ENCODE data around the gene PCBP3. TPM values are rescaled to one million over a fixed set of nuclear protein-coding genes. Genes with fewer than 3 reads are reported as not detected.

Gene PCBP3
- total RNA-seq, 8 experiments from 2014 or later: 2.5 to 20.9 (median 10.0) TPM

GRCh38 chr21:45920824-45921600 is 277.5 kb downstream of the PCBP3 start:
- WGBS, 10 experiments: 25 to 100% (median 94%) methylated on average over 2 to 8 of the region's 8 CpGs
- ATAC-seq (replicated peaks in 6 of 8): peak in 3 of 8 experiments; percentile 27 to 38 (median 34)
- Histone ChIP-seq H3K27ac (no peak overlapping the region), H3K4me1 (replicated peaks in 1 of 2) (peaks cover 0 to 5% of the 10 kb centered on the region in 2 donors), H3K4me3 (no peak overlapping the region)
- in situ Hi-C loops (cut with MboI; ENCODE audit: low pct_unique_long_range_greater_than_20kb in 2 of 9, low sequenced_read_pairs in 9 of 9, unreplicated experiment in 9 of 9): no loop called here

GRCh38 chr21:45921917-45922316 is 278.4 kb downstream of the PCBP3 start:
- in situ Hi-C loops (cut with MboI; ENCODE audit: low pct_unique_long_range_greater_than_20kb in 2 of 9, low sequenced_read_pairs in 9 of 9, unreplicated experiment in 9 of 9): no loop called here
- H3K4me3 ChIP-seq: no peak overlapping the region
- no peak for ATAC-seq (replicated peaks in 6 of 8)
- 80 to 100% (median 90%) methylated on average over 1 to 6 of the region's 7 CpGs; no CpG with 5 or more reads in 1 of the 10 experiments for WGBS, 10 experiments
- H3K27ac ChIP-seq: no peak overlapping the region
- peaks cover 0 to 5% of the 10 kb centered on the region in 2 donors for H3K4me1 ChIP-seq (replicated peaks in 1 of 2)

- ATAC-seq (replicated peaks in 6 of 8): no peak
- in situ Hi-C loops (cut with MboI; ENCODE audit: low pct_unique_long_range_greater_than_20kb in 2 of 9, low sequenced_read_pairs in 9 of 9, unreplicated experiment in 9 of 9): no loop called here
- no peak overlapping the region for H3K27ac ChIP-seq
- H3K4me1 ChIP-seq (replicated peaks in 1 of 2): peaks cover 0 to 5% of the 10 kb centered on the region in 2 donors
- WGBS, 10 experiments: 0 to 100% (median 69%) methylated on average over 1 to 5 of the region's 12 CpGs; no CpG with 5 or more reads in 2 of the 10 experiments
- no peak overlapping the region for H3K4me3 ChIP-seq
These were observed 279.1 kb downstream of the PCBP3 start for GRCh38 chr21:45922648-45923047.

- in situ Hi-C loops (cut with MboI; ENCODE audit: low pct_unique_long_range_greater_than_20kb in 2 of 9, low sequenced_read_pairs in 9 of 9, unreplicated experiment in 9 of 9): no loop called here
- WGBS, 10 experiments: 0 to 20% (median 15%) methylated on average over 1 to 3 of the region's 6 CpGs; no CpG with 5 or more reads in 6 of the 10 experiments
- Histone ChIP-seq H3K4me1 (replicated peaks in 1 of 2) (peaks cover 0 to 5% of the 10 kb centered on the region in 2 donors), H3K4me3 (no peak overlapping the region), H3K27ac (no peak overlapping the region)
- ATAC-seq (replicated peaks in 6 of 8): peak; percentile 88 to 97 (median 95)
These were observed 279.6 kb downstream of the PCBP3 start for GRCh38 chr21:45923146-45923545.

GRCh38 chr21:45926281-45926680 is 282.8 kb downstream of the PCBP3 start:
- no peak overlapping the region for H3K4me3 ChIP-seq
- H3K4me1 ChIP-seq (replicated peaks in 1 of 2): peaks cover 0 to 5% of the 10 kb centered on the region in 2 donors
- H3K27ac ChIP-seq: no peak overlapping the region
- in situ Hi-C loops (cut with MboI; ENCODE audit: low pct_unique_long_range_greater_than_20kb in 2 of 9, low sequenced_read_pairs in 9 of 9, unreplicated experiment in 9 of 9): no loop called here
- ATAC-seq (replicated peaks in 6 of 8): no peak
- WGBS, 10 experiments: 40 to 100% (median 75%) methylated on average over 1 to 7 of the region's 11 CpGs; no CpG with 5 or more reads in 2 of the 10 experiments

GRCh38 chr21:45927032-45927431 is 283.5 kb downstream of the PCBP3 start:
- WGBS, 10 experiments: no CpG with 5 or more reads among the region's 1 CpG
- in situ Hi-C loops (cut with MboI; ENCODE audit: low pct_unique_long_range_greater_than_20kb in 2 of 9, low sequenced_read_pairs in 9 of 9, unreplicated experiment in 9 of 9): no loop called here
- ATAC-seq (replicated peaks in 6 of 8): no peak
- peaks cover 0 to 5% of the 10 kb centered on the region in 2 donors for H3K4me1 ChIP-seq (replicated peaks in 1 of 2)
- no peak overlapping the region for H3K27ac ChIP-seq
- no peak overlapping the region for H3K4me3 ChIP-seq

- in situ Hi-C loops (cut with MboI; ENCODE audit: low pct_unique_long_range_greater_than_20kb in 2 of 9, low sequenced_read_pairs in 9 of 9, unreplicated experiment in 9 of 9): no loop called here
- H3K4me1 ChIP-seq (replicated peaks in 1 of 2): peaks cover 0 to 3% of the 10 kb centered on the region in 2 donors
- no peak overlapping the region for H3K27ac ChIP-seq
- 80 to 100% (median 90%) methylated on average over 1 to 10 of the region's 34 CpGs; no CpG with 5 or more reads in 5 of the 10 experiments for WGBS, 10 experiments
- H3K4me3 ChIP-seq: no peak overlapping the region
- ATAC-seq (replicated peaks in 6 of 8): peak in 3 of 8 experiments; percentile 17 to 28 (median 25)
These were observed 284.6 kb downstream of the PCBP3 start for GRCh38 chr21:45927851-45928850.

GRCh38 chr21:45929449-45929848 is 285.9 kb downstream of the PCBP3 start:
- H3K27ac ChIP-seq: no peak overlapping the region
- no peak overlapping the region for H3K4me3 ChIP-seq
- 20 to 100% (median 81%) methylated on average over 1 to 4 of the region's 11 CpGs; no CpG with 5 or more reads in 6 of the 10 experiments for WGBS, 10 experiments
- peaks cover 4 to 7% of the 10 kb centered on the region in 2 donors for H3K4me1 ChIP-seq (replicated peaks in 1 of 2)
- in situ Hi-C loops (cut with MboI; ENCODE audit: low pct_unique_long_range_greater_than_20kb in 2 of 9, low sequenced_read_pairs in 9 of 9, unreplicated experiment in 9 of 9): no loop called here
- no peak for ATAC-seq (replicated peaks in 6 of 8)

- 69 to 100% methylated on average over 2 to 10 of the region's 16 CpGs; no CpG with 5 or more reads in 8 of the 10 experiments for WGBS, 10 experiments
- peaks cover 7 to 9% of the 10 kb centered on the region in 2 donors for H3K4me1 ChIP-seq (replicated peaks in 1 of 2)
- H3K27ac ChIP-seq: no peak overlapping the region
- H3K4me3 ChIP-seq: no peak overlapping the region
- in situ Hi-C loops (cut with MboI; ENCODE audit: low pct_unique_long_range_greater_than_20kb in 2 of 9, low sequenced_read_pairs in 9 of 9, unreplicated experiment in 9 of 9): no loop called here
- ATAC-seq (replicated peaks in 6 of 8): no peak
These were observed 286.8 kb downstream of the PCBP3 start for GRCh38 chr21:45930231-45930760.

GRCh38 chr21:45930792-45931191 is 287.3 kb downstream of the PCBP3 start:
- Histone ChIP-seq H3K4me3 (no peak overlapping the region), H3K4me1 (replicated peaks in 1 of 2) (peaks cover 7 to 9% of the 10 kb centered on the region in 2 donors), H3K27ac (no peak overlapping the region)
- WGBS, 10 experiments: 20 to 100% (median 72%) methylated on average over 1 to 6 of the region's 7 CpGs; no CpG with 5 or more reads in 6 of the 10 experiments
- ATAC-seq (replicated peaks in 6 of 8): no peak
- in situ Hi-C loops (cut with MboI; ENCODE audit: low pct_unique_long_range_greater_than_20kb in 2 of 9, low sequenced_read_pairs in 9 of 9, unreplicated experiment in 9 of 9): no loop called here

- 20 to 100% (median 82%) methylated on average over 1 to 10 of the region's 23 CpGs; no CpG with 5 or more reads in 2 of the 10 experiments for WGBS, 10 experiments
- no peak overlapping the region for H3K27ac ChIP-seq
- no peak for ATAC-seq (replicated peaks in 6 of 8)
- peaks cover 7 to 9% of the 10 kb centered on the region in 2 donors for H3K4me1 ChIP-seq (replicated peaks in 1 of 2)
- H3K4me3 ChIP-seq: no peak overlapping the region
- in situ Hi-C loops (cut with MboI; ENCODE audit: low pct_unique_long_range_greater_than_20kb in 2 of 9, low sequenced_read_pairs in 9 of 9, unreplicated experiment in 9 of 9): no loop called here
These were observed 288.0 kb downstream of the PCBP3 start for GRCh38 chr21:45931397-45931969.

- in situ Hi-C loops (cut with MboI; ENCODE audit: low pct_unique_long_range_greater_than_20kb in 2 of 9, low sequenced_read_pairs in 9 of 9, unreplicated experiment in 9 of 9): no loop called here
- Histone ChIP-seq H3K4me3 (no peak overlapping the region), H3K27ac (no peak overlapping the region), H3K4me1 (replicated peaks in 1 of 2) (peaks cover 7 to 9% of the 10 kb centered on the region in 2 donors)
- 0 to 100% (median 62%) methylated on average over 1 to 6 of the region's 9 CpGs; no CpG with 5 or more reads in 2 of the 10 experiments for WGBS, 10 experiments
- ATAC-seq (replicated peaks in 6 of 8): no peak
These were observed 289.5 kb downstream of the PCBP3 start for GRCh38 chr21:45932922-45933502.

Measured in motor neuron (in vitro differentiated cells).